ENCODE data around the gene ELAVL4.
A peak's percentile ranks its signal among the peaks of the same experiment; 100 is the strongest.
"Not testable (repeated sequence)": the region's sequence is repeated elsewhere in the genome, so short reads cannot be mapped to it uniquely, and the experiment has no call there.

The ELAVL4 gene

GRCh38 chr1:50140182-50140447, 31.4 kb downstream of the ELAVL4 start:
- DNase-seq (no peak), ATAC-seq (replicated peaks) (no peak)
- Mint-ChIP-seq H3K27me3 (peaks cover 0 to 8% of the 10 kb centered on the region in 2 donors), H3K36me3 (no peaks in the 10 kb centered on the region), H3K4me3 (no peak overlapping the region), H3K4me1 (no peaks in the 10 kb centered on the region), H3K27ac (no peak overlapping the region), H3K9me3 (no peaks in the 10 kb centered on the region)

GRCh38 chr1:50147191-50147850, 38.6 kb downstream of the ELAVL4 start:
- Mint-ChIP-seq H3K9me3 (no peaks in the 10 kb centered on the region), H3K4me3 (no peak overlapping the region), H3K27me3 (peaks cover 0 to 4% of the 10 kb centered on the region in 2 donors), H3K27ac (no peak overlapping the region), H3K36me3 (no peaks in the 10 kb centered on the region), H3K4me1 (no peaks in the 10 kb centered on the region)
- ATAC-seq (replicated peaks), result no peak
- DNase-seq, result no peak

- no peak overlapping the region for H3K4me3 Mint-ChIP-seq
- H3K36me3 Mint-ChIP-seq, result no peaks in the 10 kb centered on the region
- no peak for DNase-seq
- ATAC-seq (replicated peaks), result no peak
- H3K4me1 Mint-ChIP-seq, result no peaks in the 10 kb centered on the region
- H3K27ac Mint-ChIP-seq, result no peak overlapping the region
- H3K27me3 Mint-ChIP-seq, result peaks cover 0 to 4% of the 10 kb centered on the region in 2 donors
- H3K9me3 Mint-ChIP-seq, result no peaks in the 10 kb centered on the region
Observed at GRCh38 chr1:50148142-50148923, 39.6 kb downstream of the ELAVL4 start.

GRCh38 chr1:50152236-50152635, 43.5 kb downstream of the ELAVL4 start:
- no peaks in the 10 kb centered on the region for H3K4me1 Mint-ChIP-seq
- H3K27me3 Mint-ChIP-seq, result no peaks in the 10 kb centered on the region
- no peak overlapping the region for H3K27ac Mint-ChIP-seq
- no peak for DNase-seq
- H3K4me3 Mint-ChIP-seq, result no peak overlapping the region
- H3K9me3 Mint-ChIP-seq, result peaks cover 0 to 1% of the 10 kb centered on the region in 2 donors
- no peaks in the 10 kb centered on the region for H3K36me3 Mint-ChIP-seq
- no peak for ATAC-seq (replicated peaks)

GRCh38 chr1:50155541-50155940, 46.8 kb downstream of the ELAVL4 start:
- H3K9me3 Mint-ChIP-seq, result peaks cover 0 to 1% of the 10 kb centered on the region in 2 donors
- no peak overlapping the region for H3K4me3 Mint-ChIP-seq
- no peak overlapping the region for H3K27ac Mint-ChIP-seq
- H3K27me3 Mint-ChIP-seq, result no peaks in the 10 kb centered on the region
- ATAC-seq (replicated peaks), result no peak
- no peak for DNase-seq
- no peaks in the 10 kb centered on the region for H3K36me3 Mint-ChIP-seq
- no peaks in the 10 kb centered on the region for H3K4me1 Mint-ChIP-seq

- no peaks in the 10 kb centered on the region for H3K27me3 Mint-ChIP-seq
- H3K36me3 Mint-ChIP-seq, result no peaks in the 10 kb centered on the region
- no peak overlapping the region for H3K27ac Mint-ChIP-seq
- H3K4me1 Mint-ChIP-seq, result no peaks in the 10 kb centered on the region
- ATAC-seq (replicated peaks), result no peak
- no peak for DNase-seq
- H3K9me3 Mint-ChIP-seq, result peaks cover 0 to 1% of the 10 kb centered on the region in 2 donors
- no peak overlapping the region for H3K4me3 Mint-ChIP-seq
Observed at GRCh38 chr1:50156241-50157010, 47.7 kb downstream of the ELAVL4 start.

- peaks cover 0 to 1% of the 10 kb centered on the region in 2 donors for H3K9me3 Mint-ChIP-seq
- DNase-seq, result no peak
- no peaks in the 10 kb centered on the region for H3K4me1 Mint-ChIP-seq
- H3K27ac Mint-ChIP-seq, result no peak overlapping the region
- ATAC-seq (replicated peaks), result no peak
- no peak overlapping the region for H3K4me3 Mint-ChIP-seq
- H3K36me3 Mint-ChIP-seq, result no peaks in the 10 kb centered on the region
- H3K27me3 Mint-ChIP-seq, result no peaks in the 10 kb centered on the region
Observed at GRCh38 chr1:50157306-50157941, 48.7 kb downstream of the ELAVL4 start.

- ATAC-seq (replicated peaks) (no peak), DNase-seq (no peak)
- H3K9me3 Mint-ChIP-seq, result peaks cover 0 to 1% of the 10 kb centered on the region in 2 donors
- no peaks in the 10 kb centered on the region for H3K4me1 Mint-ChIP-seq
- H3K27ac Mint-ChIP-seq, result no peak overlapping the region
- H3K27me3 Mint-ChIP-seq, result no peaks in the 10 kb centered on the region
- H3K36me3 Mint-ChIP-seq, result no peaks in the 10 kb centered on the region
- no peak overlapping the region for H3K4me3 Mint-ChIP-seq
Observed at GRCh38 chr1:50158421-50158820, 49.7 kb downstream of the ELAVL4 start.

GRCh38 chr1:50163680-50164079, 55.0 kb downstream of the ELAVL4 start:
- H3K4me3 Mint-ChIP-seq, result no peak overlapping the region
- no peaks in the 10 kb centered on the region for H3K27me3 Mint-ChIP-seq
- no peaks in the 10 kb centered on the region for H3K4me1 Mint-ChIP-seq
- DNase-seq (no peak), ATAC-seq (replicated peaks) (no peak)
- H3K9me3 Mint-ChIP-seq, result no peaks in the 10 kb centered on the region
- no peaks in the 10 kb centered on the region for H3K36me3 Mint-ChIP-seq
- H3K27ac Mint-ChIP-seq, result no peak overlapping the region

GRCh38 chr1:50166351-50166750, 57.6 kb downstream of the ELAVL4 start:
- not testable (repeated sequence) for H3K4me3 Mint-ChIP-seq; H3K4me1 Mint-ChIP-seq; DNase-seq; H3K27me3 Mint-ChIP-seq; ATAC-seq (replicated peaks); H3K36me3 Mint-ChIP-seq; H3K9me3 Mint-ChIP-seq; H3K27ac Mint-ChIP-seq

GRCh38 chr1:50172299-50172698, 63.6 kb downstream of the ELAVL4 start:
- no peaks in the 10 kb centered on the region for H3K36me3 Mint-ChIP-seq
- no peak overlapping the region for H3K27ac Mint-ChIP-seq
- no peak overlapping the region for H3K4me3 Mint-ChIP-seq
- H3K4me1 Mint-ChIP-seq, result no peaks in the 10 kb centered on the region
- H3K27me3 Mint-ChIP-seq, result peaks cover 0 to 3% of the 10 kb centered on the region in 2 donors
- DNase-seq, result no peak
- no peaks in the 10 kb centered on the region for H3K9me3 Mint-ChIP-seq
- no peak for ATAC-seq (replicated peaks)

- Mint-ChIP-seq H3K27me3 (peaks cover 0 to 7% of the 10 kb centered on the region in 2 donors), H3K4me1 (no peaks in the 10 kb centered on the region), H3K4me3 (no peak overlapping the region), H3K27ac (no peak overlapping the region), H3K36me3 (no peaks in the 10 kb centered on the region), H3K9me3 (no peaks in the 10 kb centered on the region)
- DNase-seq (no peak), ATAC-seq (replicated peaks) (no peak)
Observed at GRCh38 chr1:50174101-50174500, 65.4 kb downstream of the ELAVL4 start.

GRCh38 chr1:50175719-50176639, 67.3 kb downstream of the ELAVL4 start:
- Mint-ChIP-seq H3K4me1 (no peaks in the 10 kb centered on the region), H3K4me3 (no peak overlapping the region), H3K27me3 (peaks cover 0 to 7% of the 10 kb centered on the region in 2 donors), H3K27ac (no peak overlapping the region), H3K36me3 (no peaks in the 10 kb centered on the region), H3K9me3 (no peaks in the 10 kb centered on the region)
- DNase-seq (no peak), ATAC-seq (replicated peaks) (peak in 1 of 2 donors; percentile 5)

- H3K4me1 Mint-ChIP-seq, result no peaks in the 10 kb centered on the region
- H3K36me3 Mint-ChIP-seq, result no peaks in the 10 kb centered on the region
- no peaks in the 10 kb centered on the region for H3K9me3 Mint-ChIP-seq
- DNase-seq (no peak), ATAC-seq (replicated peaks) (no peak)
- peaks cover 0 to 7% of the 10 kb centered on the region in 2 donors for H3K27me3 Mint-ChIP-seq
- H3K27ac Mint-ChIP-seq, result no peak overlapping the region
- no peak overlapping the region for H3K4me3 Mint-ChIP-seq
Observed at GRCh38 chr1:50177994-50178393, 69.3 kb downstream of the ELAVL4 start.
